ENCODE measurements around the gene ITPK1.

Gene ITPK1

DNA sequence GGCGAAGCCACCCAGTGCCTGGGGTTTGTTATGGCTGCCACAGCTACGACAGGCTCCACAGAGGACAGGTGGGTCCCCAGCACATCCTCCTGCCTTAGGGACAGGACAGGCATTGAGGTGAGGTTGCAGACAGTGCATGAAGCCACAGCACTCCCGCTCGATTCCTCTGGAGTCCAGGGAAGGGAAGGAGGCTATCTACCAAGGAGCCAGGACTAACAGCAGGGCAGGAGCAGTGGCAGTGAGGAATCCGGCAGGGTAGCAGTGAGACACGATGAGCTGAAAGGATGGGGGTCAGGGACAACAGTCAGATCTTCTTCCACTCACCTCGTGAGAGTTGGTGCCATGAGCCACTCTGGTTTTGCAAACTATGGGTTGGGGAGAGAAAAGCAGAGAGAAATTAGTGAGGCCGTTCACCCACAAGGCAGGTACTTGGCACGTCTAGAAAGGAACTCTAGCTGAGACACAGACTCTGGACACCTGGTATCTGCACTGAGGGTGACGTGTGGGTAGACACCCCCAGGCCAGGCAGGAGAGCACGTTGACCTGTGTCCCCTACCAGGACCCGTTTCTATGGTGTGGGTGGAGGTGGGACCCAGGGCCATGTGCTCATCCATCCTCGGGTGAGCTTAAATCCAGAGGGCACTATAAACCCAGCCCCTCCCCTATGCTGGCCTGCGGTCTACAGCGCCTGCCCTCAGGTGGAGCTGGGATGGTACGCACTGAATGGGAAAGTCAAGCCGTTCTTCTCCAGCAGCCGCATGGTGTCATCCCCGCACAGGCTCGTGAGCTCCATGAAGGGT is 153.5 kb downstream of the ITPK1 start:
- no peak for DNase-seq

DNA sequence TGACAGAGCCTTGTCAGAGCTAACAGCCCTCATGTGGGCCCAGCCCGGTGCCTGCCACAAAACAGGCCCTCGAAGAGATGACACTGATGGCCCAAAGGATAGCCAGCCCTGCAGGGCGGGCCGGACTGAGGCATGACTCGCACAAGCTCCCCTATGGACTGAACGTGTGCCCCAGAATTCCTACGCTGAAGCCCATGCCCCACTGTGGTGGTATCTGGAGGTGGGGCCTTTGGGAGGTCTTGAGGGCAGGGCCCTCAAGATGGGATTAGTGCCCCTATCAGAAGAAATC is 154.2 kb downstream of the ITPK1 start:
- no peak for DNase-seq

DNA sequence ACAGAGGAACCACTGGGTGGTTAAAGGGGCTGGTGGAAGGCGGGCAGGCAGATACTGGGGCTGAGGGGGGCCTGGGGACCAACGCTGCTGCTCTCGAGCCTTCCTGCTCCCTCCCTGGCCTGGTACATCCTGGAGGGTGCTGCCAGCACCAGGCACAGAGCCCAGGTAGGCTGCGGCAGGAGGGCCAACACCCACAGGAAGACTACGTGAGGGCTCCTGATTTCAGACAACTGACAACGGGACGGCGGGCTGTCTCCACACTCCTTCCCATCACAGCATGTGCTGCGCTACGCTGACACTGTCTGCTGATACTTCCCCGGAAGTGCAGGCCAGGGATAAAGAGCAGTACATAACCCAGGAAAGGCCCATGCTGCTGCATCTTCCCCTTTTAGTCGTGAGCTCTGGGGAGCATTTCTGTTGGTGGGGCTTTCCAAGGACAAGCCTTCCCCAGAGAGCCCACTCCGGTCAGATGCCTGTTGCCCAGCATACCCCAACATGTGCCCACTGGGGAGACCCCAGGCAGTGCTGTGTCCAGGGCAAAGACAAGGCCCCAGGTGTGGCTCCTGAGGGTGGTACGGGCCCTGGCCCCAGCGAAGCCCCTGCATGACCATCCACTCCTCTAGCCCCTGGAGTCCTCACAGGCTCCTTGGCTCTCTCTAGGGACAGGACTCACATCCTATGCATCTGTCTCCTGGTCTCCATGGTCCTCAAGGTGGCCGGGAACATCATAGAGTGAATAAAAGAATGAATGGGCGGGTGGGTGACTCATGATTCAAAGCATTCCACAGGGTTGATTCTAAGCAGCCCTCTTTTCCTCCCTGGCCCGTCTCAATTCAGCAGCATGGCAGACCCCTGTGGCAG is 154.8 kb downstream of the ITPK1 start:
- no peak for DNase-seq

DNA sequence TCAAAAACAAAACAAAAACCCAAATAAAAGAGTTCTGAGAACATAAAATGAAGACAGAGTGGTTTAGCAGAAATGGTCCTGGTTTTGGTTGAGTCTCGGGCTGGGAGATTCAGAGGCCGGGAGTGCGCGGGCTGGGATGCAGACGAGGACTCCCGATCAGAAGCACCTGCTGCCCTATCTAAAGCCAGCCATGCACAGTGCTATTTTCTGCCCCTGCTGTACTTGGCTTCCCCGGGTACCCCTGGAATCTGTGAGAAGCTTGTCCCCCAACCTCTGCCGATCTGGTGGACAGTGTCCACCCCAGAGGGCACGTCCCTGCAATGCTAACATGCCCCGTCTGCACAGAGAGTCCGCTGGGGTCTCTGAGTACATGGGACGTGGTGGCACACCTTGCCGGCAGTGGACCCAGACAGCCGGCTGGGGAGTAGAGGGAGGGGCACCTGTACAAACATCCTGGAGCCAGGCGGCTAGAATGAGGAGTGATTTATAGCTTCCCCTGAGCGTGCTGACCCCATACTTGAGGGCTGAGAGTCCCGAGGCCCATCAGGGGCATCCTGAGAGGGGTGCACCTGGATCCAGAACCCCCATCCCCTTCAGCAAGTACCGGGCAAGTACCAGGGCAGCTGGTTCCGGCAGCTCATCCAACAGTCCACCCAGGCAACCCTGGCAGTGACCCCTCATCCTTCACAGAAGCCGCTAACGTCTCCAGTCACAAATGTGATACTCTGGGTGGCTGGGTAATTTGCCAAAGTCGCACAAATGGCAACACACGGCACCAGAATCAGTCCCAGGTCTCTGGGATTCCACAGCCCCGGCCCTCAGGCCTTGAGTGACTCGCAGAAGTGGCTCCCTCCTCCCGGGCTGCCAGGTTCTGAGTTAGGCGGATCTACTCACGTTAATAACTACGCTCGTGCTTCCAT is 155.7 kb downstream of the ITPK1 start:
- no peak for DNase-seq

DNA sequence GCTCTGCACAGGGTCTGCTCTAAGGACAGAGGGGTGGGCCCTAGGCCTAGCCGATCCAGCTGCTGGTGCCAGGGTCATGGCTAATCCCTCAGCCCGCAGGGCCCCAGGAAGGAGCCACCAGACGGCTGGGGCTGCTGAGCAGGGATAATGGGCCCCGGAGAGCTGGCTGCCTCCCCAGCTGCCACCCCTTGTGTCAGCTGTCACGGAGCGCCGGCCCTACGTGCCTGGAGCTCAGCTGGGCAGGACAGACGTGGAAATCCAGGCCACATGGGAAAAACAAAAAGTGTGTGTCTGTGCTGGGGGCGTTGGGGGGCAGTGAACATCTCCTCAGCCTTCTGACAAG is 156.6 kb downstream of the ITPK1 start:
- no peak for DNase-seq

DNA sequence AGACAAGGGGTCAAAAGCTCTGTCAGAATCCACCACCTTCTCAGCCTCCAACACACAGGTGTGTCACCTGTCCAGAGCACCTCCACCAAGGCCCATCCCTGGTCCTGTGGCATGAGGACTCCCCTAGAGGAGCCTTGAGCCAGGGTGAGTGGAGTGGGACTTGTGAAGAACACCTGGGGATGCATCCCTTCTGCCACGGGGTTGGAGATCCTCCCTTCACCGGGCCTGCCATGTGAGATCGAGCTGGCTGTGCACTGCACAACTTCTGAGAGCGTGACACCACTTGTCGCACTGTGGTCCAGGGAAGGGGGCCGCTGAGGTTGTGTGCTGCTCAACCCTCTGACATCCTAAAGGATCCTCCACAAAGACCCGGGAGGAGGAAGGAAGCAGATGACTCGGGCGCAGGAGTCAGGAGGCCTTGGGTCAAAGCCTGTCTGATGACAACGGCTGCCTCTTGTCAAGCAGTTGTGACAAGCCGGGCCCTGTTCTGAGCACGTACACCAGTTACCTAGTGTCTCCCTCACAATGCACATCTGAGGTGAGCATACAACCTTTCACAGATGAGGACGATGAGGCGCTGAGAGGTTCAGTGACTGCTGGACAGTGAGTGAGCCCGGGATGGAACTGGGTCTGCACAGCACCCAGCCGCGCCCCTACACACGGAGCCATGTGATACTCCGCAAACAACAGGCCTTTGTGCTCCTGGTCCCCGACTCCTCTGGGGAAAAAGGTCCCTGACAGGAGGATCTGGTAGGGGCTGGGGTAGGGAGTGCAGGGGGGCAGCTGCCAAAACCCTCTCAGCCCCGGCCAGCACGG is 157.1 kb downstream of the ITPK1 start:
- no peak for DNase-seq

DNA sequence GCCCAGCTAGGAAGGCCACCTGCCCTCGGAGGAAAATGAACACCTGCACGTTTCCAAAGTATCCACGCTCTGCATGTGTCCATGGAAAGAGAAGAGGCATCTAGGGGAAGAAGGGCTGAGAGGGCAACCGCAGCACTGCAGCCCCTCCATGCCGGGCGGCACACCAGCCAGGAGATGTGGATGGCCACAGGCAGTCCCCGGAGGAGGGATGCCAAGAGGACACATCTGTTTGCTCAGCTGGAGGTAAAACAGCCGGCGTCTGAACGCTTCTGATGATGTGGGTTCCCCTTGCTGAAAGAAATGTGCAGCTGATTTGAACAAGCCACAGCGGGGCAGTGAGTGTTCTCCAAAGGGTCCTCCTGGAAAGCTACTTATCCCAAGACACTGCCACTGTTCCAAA is 158.8 kb downstream of the ITPK1 start:
- DNase-seq, result no peak

DNA sequence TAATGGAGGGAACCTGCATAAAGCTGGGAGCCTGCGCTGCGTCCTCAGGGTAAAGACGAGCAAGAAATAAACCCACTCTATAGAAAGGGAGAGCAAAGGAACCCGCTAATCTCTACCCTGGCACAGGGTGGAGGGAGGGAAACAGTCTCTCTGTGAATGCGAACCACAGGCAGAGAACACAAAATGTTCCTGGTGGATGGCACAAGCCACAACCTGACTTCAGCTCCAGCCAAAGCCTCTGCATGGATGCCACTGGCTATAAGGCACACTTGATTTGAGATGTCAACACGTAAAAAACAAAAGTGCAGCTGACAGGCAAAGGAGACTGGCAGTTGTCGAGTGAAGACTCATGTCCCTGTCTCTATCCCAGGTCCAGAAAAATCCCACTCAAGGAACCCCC is 160.3 kb downstream of the ITPK1 start:
- no peak for DNase-seq

DNA sequence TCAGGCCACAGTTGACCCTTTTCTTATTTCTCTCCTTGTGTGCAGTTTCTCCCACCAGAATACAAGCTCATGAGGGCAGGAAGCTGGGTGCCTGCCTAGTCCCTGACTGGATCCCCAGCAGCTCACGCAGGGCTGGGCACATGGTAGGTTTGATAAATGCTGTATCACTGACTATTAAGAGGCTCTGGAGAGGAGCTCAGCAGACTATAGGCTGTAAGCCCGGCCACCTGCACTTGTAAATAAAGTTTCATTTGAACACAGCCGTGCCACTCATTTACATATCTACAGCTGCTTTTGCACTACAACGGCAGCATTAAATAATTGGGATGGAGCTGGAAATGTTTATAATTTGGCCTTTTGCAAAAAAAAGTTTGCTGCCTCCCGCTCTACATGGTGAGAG is 160.8 kb downstream of the ITPK1 start:
- DNase-seq, result no peak

DNA sequence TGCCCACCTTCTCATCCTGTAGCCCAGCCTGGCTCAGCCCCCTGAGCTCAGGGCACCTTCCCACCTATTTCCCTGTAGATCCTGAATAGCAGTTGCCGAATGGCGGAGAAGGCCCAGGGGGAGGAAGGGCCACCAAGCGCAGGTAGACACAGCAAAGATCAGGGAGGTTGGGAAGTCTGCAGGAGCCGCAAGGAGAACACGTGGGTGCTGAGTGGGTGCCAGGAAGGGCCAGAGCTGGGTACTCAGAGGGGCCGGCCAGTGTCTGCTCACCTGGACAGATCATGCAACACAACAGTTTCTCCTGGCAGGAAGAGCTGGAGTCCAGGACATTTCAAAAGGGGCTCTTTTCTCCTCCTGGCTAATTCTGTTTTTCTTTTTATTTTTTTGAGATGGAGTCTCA is 162.2 kb downstream of the ITPK1 start:
- DNase-seq, result no peak

DNA sequence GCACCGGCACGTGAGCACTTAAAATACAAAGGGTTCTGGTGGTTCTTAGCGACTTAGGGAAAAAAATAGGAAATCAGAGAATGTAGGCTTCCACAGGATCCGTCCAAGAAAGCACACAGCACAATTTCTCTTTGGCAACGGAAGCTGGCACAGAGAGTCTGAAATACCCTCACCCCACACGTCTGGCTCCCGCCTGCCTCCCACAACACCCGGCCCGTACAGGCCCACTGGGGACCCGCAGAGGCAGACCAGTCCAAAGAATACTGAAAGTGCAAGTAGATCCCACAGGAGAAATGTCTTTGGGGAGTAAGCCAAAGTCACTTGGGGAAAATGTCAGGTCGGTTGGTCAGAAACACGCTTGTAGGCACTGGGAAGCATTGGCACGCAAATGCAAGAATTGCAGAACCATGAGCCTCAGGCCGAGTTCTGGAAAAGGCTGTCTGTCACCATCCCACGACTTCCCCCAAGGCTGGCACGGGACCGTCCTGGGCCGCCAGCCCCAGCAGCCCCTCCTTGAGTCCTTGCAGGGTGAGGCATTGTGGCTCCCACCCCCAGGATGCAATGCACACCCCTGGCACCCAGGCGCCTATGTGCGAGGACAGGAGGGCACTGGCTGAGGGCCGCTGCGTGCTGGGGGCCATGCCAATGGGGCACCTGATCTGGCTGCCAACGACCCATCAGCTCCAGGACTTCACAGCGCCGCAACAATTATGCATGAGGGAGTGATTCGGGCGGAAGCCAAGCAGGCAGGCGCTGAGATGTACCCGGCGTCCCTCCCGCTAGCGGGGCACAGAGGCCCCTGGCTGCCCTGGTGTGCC is 163.0 kb downstream of the ITPK1 start:
- DNase-seq, result no peak

DNA sequence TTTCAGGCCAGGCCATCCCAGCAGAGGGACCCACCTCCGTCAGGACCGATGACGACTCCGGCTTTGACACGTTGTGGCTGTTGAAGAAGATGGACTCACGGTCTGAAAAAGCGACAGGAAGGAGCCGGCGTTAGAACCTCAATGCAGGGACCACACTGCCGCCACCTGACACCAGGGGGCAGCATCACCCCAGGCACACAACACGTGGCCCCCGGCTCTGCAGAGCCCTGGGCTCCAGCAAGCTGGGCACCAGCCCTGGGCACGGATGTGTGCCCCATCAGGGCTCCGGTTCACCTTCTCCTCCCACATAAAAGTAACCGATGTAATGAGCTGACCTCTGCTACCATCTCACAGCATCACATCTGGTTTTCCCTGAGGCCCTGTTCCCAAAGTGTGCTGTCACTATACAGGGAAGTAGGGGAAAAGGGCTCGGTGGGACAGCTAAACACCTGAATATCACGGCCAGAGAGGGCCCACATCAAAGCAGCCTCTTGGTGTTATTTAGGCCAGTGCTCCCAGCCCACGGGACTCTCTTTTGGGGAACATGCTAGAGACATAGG is 163.7 kb downstream of the ITPK1 start:
- peak in 1 of 2 experiments; percentile 24 for DNase-seq

DNA sequence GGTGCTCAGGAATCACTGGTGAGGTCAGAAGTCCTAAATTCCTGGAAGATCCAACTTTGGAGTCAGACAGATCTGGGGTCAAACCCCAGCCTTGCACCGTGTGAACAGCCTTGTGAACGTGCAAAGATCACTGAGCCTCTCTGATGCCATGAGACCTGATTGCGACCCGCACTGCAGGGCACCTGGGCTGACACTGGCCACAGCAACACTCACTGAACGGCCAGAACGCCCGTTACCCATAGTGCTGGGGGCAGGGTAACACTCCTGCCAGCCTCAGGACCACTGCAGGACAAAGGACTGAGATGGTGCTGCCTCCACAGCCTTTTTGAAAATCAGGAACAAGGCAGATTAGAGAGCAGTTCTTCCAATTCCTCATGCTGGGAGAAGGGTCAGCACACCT is 164.5 kb downstream of the ITPK1 start:
- DNase-seq, result no peak

DNA sequence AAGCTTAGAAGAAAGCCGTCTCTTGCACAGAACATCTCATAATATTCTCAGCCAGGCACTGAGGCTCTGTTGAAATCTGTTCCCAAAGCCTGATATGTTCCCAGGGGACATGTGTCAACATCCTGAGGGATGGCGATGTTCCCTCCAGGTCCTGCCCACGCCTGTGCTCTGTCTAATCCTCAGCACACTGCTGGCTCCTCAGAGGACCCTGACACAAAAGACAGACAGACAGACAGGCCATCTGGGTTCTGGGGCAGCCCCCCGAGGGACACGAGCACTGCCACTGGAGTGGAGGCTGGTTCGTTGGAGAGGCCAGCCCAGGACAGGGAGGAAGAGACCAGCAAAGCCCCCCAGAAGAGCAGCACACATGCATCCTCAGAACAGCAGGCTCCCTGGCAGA is 165.0 kb downstream of the ITPK1 start:
- DNase-seq, result no peak

DNA sequence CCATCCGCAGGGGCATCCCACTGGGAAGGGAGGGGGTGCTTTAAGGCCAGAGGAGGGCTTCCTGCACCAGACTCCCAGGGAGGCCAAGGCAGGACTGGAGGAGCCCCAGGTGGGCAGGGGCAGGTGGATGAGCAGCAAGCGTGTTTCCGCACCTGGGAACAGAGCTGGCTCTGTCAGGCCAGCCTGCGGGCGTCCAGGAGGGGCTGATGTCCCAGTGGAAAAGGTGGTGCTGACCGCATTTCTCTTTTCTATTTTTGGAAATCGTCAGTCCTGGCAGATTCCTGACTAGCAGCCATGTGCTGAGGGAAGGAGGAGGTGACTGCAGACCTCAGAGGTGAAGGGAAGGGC is 165.6 kb downstream of the ITPK1 start:
- DNase-seq, result no peak

DNA sequence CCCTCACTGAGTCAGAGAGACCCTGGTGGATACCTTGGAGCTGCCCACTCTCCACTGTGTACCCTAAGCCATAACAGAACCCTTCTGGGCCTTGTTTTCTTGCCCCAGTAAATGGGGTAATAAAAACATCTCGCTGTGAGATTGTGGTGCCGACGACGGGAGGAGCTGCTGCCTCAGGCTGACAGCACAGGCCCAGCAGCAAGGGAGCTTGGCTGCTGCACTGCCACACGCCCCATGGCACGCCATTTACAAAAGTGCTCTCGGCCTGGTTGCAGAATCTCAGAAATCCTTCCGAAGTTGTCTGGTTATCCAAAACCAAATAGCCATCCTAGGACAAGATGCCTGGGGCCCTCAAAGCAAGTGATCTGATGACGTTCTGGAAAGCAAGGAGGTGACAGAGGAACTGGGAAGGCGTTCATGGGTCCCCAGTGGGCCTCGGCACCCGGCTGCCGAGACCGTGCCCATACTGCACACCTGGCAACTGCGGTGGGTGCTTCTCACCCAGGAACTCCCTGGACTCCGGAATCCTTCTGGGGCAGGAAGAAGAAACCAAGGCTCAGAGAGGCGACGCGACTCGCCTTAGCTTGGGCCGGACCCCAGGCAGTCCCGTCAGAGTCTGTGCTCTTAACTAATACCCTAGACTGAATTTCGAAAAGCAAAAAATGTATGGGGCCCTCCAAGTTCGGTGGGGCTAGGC is 166.1 kb downstream of the ITPK1 start:
- no peak for DNase-seq

DNA sequence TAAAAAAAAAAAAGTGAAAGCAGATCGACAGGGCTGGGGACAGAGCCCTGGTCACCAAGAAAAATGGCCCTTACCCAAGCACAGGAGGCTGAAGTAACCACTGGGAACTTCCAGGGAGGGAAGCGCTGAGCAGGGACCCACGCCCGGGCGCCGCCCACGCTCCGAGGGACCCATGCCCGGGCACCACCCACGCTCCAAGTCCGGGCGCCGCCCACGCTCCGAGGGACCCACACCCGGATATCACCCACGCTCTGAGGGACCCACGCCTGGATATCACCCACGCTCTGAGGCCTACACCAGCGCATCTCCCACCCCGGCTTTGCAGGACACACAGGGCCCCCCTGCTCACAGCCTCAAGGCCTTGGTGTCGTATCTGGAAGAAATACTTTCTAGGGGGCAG is 167.1 kb downstream of the ITPK1 start:
- DNase-seq, result no peak

DNA sequence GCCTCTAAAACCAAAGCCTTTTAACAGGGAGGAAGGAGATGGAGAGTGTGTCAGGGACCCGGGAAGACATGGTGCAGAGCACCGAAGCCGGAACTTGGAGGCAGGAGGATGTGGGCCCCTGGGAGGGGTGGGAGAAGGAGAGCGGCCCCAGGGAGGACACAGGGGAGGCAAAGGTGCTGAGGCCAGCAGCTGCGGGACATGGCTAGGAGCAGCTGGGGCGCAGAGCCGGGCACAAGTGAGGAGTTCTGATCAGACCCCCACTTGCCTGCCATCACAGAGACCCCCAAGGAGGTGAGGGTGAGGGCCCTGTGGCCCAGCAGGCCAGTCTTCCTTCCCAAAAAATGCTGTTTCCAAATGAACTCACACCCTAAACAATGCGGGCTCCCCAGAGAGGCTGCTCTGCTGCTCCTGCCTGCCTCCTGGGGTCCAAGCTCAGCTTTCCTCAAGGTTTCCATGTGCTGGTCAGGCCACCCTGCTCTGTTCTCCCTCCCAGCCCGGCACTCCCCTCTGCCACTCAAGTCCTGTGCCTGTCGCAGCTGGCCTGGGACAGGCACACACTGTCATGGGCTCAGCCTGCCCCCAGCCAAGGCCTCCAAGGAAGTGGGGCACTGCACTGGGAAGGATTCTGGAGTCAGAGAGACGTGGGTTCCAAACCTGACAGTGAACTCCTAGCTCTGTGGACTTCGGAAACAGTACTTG is 168.7 kb downstream of the ITPK1 start:
- no peak for DNase-seq

DNA sequence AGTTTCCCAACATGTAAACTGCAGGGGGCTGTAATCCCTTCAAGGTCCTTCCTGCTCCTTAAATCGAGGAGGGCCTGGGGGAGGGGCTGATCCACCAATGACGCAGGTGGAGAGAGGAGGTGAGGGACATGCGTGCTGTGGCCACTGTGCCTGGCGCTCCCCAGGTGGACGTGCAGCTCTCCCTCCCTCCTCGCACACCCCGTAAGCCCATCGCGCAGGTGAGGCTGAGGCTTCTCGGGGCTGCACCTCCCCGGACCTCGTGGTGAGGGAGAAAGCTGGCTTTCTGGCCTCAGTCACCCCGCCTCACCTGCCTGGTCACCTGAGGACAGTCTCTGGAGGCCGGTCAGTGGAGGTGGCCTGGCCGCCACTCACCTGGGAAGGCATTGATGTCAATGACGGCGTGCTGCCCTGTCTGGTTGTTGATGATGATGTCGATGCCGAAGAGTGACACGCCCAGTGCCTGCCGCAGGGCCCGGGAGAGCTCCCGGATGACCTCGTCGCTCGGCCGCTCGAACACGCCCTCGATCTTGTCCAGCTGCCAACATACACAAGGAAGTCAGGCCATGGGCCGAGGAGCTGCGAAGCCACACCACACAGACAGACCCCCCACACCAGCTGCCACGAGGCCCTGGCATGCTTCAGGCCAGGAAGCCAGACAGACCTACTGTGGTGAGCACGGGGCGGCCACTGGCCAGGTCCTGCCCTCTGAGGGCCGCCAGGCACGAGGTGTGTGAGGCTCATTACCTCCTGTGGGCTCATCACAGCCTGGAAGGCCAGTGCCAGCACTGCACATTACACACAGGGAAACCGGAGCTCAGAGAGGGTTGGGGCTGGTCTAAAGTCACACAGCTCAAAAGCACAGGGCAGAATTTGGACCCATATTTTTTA is 169.5 kb downstream of the ITPK1 start:
- DNase-seq, result no peak

All from cerebellar nuclear complex (tissue), 1 donor.